ENCODE measurements around the gene SMARCD3. TPM values are rescaled to one million over a fixed set of nuclear protein-coding genes. Genes with fewer than 3 reads are reported as not detected.

Gene SMARCD3
- total RNA-seq, 1 donor from 2014 or later: 52.9 TPM

- Mint-ChIP-seq H3K9me3 (ENCODE audit: low read depth) (no peaks in the 10 kb centered on the region), H3K27ac (no peak overlapping the region)
- peak; percentile 24 for DNase-seq (ENCODE audit: low spot score, unreplicated experiment)
Observed at GRCh38 chr7:151276666-151277590, 28.4 kb upstream of the SMARCD3 start.

GRCh38 chr7:151275813-151276577 is 27.5 kb upstream of the SMARCD3 start:
- peaks cover 47% of the 10 kb centered on the region for H3K27me3 Mint-ChIP-seq
- H3K4me1 Mint-ChIP-seq (ENCODE audit: low read depth): peaks cover 2% of the 10 kb centered on the region
- H3K9me3 Mint-ChIP-seq (ENCODE audit: low read depth): no peaks in the 10 kb centered on the region
- no peak for DNase-seq (ENCODE audit: low spot score, unreplicated experiment)
- peak overlapping the region; percentile 24 for H3K4me3 Mint-ChIP-seq (ENCODE audit: low read depth)
- TF ChIP-seq CTCF (IDR thresholded peaks at IDR 0.05; ENCODE audit: unreplicated experiment): no peak
- no peak overlapping the region for H3K27ac Mint-ChIP-seq
- H3K36me3 Mint-ChIP-seq (ENCODE audit: insufficient read depth): no peaks in the 10 kb centered on the region

More at GRCh38 chr7:151276666-151277590, 28.4 kb upstream of the SMARCD3 start:
- H3K4me3 Mint-ChIP-seq (ENCODE audit: low read depth): peak overlapping the region; percentile 66
- no peaks in the 10 kb centered on the region for H3K36me3 Mint-ChIP-seq (ENCODE audit: insufficient read depth)
- H3K27me3 Mint-ChIP-seq: peaks cover 55% of the 10 kb centered on the region
- peaks cover 2% of the 10 kb centered on the region for H3K4me1 Mint-ChIP-seq (ENCODE audit: low read depth)
- TF ChIP-seq CTCF (IDR thresholded peaks at IDR 0.05; ENCODE audit: unreplicated experiment): no peak

GRCh38 chr7:151274936-151275812 is 26.7 kb upstream of the SMARCD3 start:
- TF ChIP-seq CTCF (IDR thresholded peaks at IDR 0.05; ENCODE audit: unreplicated experiment): no peak
- Mint-ChIP-seq H3K27ac (no peak overlapping the region), H3K27me3 (peaks cover 47% of the 10 kb centered on the region), H3K9me3 (ENCODE audit: low read depth) (no peaks in the 10 kb centered on the region), H3K4me3 (ENCODE audit: low read depth) (peak overlapping the region; percentile 37), H3K4me1 (ENCODE audit: low read depth) (peaks cover 2% of the 10 kb centered on the region), H3K36me3 (ENCODE audit: insufficient read depth) (no peaks in the 10 kb centered on the region)
- DNase-seq (ENCODE audit: low spot score, unreplicated experiment): no peak

GRCh38 chr7:151274396-151274795 is 25.9 kb upstream of the SMARCD3 start:
- H3K4me3 Mint-ChIP-seq (ENCODE audit: low read depth): no peak overlapping the region
- DNase-seq (ENCODE audit: low spot score, unreplicated experiment): no peak
- H3K27ac Mint-ChIP-seq: no peak overlapping the region
- H3K4me1 Mint-ChIP-seq (ENCODE audit: low read depth): peaks cover 2% of the 10 kb centered on the region
- no peak for TF ChIP-seq CTCF (IDR thresholded peaks at IDR 0.05; ENCODE audit: unreplicated experiment)
- H3K9me3 Mint-ChIP-seq (ENCODE audit: low read depth): no peaks in the 10 kb centered on the region
- H3K36me3 Mint-ChIP-seq (ENCODE audit: insufficient read depth): no peaks in the 10 kb centered on the region
- H3K27me3 Mint-ChIP-seq: peaks cover 48% of the 10 kb centered on the region

Data from progenitor cell of endocrine pancreas (in vitro differentiated cells).